PFSK-1 (cell line): Measurements from ENCODE around the gene DAB2IP.

Source experiments
- FOXP2 ChIP-seq: optimal IDR thresholded peaks from 2 replicates; pipeline ENCODE3; 2011; ENCODE audit warnings: borderline replicate concordance, control low read depth, inconsistent platforms; ENCODE audit not compliant: insufficient read depth; ENCODE audit errors: extremely low read length, extremely low read depth
- POLR2AphosphoS5 ChIP-seq: IDR thresholded peaks from 2 replicates; pipeline ENCODE4 v1.6.1; 2012; ENCODE audit warnings: low read depth, mild to moderate bottlenecking, control low read depth, low read length, moderate library complexity
- SIN3A ChIP-seq: IDR thresholded peaks from 2 replicates; pipeline ENCODE4 v1.6.1; 2012; ENCODE audit warnings: mild to moderate bottlenecking, low read length, moderate library complexity, borderline replicate concordance; ENCODE audit not compliant: insufficient read depth
- TAF1 ChIP-seq: IDR thresholded peaks from 2 replicates; pipeline ENCODE4 v1.6.1; 2012; ENCODE audit warnings: low read length, control low read depth, borderline replicate concordance; ENCODE audit not compliant: insufficient read depth
- TF ChIP-seq, protein P1 (sequence below), 2 experiments: IDR thresholded peaks; 2 replicates each; pipeline versions ENCODE4 v1.6.1 to v1.8.0; 2011 to 2012; ENCODE audit warnings: low read depth in 2 of 2, low read length in 2 of 2, control low read depth in 1 of 2, inconsistent platforms in 1 of 2, mild to moderate bottlenecking in 1 of 2, moderate library complexity in 1 of 2; ENCODE audit not compliant: insufficient read depth in 1 of 2

Gene DAB2IP

DNA sequence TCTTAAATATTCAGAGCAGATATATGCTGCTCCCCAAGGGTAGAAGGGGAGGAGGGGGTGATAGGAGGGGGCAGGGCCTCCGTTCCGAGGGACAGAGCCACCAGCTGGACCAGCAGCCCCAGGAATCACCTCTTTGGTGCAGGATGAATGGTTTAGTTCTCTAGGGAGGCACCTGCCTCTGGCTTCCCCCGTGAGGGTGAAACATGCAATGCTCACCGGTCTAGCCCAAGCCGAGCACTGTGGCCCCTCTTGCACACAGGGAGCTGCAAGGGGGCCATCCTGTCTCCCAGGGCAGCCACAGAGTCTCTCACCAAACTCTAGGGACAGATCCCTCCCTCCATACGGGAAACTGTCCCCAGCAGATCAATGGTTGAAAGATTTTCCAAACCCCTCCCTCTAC is 163.7 kb downstream of the DAB2IP start:
- TF ChIP-seq, protein P1, sequence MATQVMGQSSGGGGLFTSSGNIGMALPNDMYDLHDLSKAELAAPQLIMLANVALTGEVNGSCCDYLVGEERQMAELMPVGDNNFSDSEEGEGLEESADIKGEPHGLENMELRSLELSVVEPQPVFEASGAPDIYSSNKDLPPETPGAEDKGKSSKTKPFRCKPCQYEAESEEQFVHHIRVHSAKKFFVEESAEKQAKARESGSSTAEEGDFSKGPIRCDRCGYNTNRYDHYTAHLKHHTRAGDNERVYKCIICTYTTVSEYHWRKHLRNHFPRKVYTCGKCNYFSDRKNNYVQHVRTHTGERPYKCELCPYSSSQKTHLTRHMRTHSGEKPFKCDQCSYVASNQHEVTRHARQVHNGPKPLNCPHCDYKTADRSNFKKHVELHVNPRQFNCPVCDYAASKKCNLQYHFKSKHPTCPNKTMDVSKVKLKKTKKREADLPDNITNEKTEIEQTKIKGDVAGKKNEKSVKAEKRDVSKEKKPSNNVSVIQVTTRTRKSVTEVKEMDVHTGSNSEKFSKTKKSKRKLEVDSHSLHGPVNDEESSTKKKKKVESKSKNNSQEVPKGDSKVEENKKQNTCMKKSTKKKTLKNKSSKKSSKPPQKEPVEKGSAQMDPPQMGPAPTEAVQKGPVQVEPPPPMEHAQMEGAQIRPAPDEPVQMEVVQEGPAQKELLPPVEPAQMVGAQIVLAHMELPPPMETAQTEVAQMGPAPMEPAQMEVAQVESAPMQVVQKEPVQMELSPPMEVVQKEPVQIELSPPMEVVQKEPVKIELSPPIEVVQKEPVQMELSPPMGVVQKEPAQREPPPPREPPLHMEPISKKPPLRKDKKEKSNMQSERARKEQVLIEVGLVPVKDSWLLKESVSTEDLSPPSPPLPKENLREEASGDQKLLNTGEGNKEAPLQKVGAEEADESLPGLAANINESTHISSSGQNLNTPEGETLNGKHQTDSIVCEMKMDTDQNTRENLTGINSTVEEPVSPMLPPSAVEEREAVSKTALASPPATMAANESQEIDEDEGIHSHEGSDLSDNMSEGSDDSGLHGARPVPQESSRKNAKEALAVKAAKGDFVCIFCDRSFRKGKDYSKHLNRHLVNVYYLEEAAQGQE (IDR thresholded peaks at IDR 0.05; ENCODE audit: insufficient read depth in 1 of 2, low read depth in 2 of 2, low read length in 2 of 2): no peak
- TF ChIP-seq SIN3A (no peak), TAF1 (no peak), FOXP2 (no peak)

DNA sequence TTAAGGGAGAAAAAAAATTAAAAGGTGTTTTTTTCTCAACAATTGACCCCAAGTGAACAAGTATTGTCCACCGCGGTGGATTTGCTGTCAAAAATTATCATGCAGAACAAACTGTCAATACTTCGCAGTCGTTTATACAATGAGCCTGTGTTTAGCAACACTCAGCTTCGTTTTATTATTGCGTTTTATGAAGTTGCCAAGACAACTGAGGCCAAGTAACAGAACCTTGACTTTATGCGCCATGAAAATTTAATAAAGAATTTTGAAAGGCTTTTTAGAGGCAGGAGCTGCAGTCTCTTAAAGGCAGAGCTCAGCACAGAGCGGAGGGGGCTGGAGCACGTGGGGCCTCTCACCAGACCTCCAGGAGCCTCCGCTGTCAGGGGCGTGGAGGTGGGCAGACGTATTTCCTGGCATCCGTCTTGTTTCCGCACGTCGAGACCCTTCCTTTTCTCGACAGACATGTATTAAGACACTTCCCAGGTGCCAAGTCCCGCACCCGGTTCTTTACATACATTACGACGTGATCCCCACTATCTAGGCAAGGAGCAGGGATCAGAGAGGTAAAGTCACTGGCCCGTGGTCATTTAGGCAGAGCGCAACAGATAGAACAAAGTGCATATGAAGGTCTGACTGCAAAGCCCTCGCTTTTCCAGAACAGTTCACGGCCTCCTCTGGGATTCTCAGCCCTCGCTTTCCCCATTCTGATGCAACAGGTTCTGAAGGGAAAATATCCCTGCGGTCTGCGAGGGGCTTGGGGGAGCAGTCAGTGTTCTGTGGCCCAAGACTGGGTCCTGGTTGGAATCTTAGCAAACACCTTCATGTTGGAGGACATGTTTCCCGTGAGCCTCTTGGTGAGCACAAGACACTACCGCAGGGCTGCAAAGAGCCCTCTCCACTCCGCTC is 164.4 kb downstream of the DAB2IP start:
- TF ChIP-seq TAF1: no peak
- TF ChIP-seq, protein P1 (IDR thresholded peaks at IDR 0.05; ENCODE audit: insufficient read depth in 1 of 2, low read depth in 2 of 2, low read length in 2 of 2): no peak
- TF ChIP-seq SIN3A: no peak
- TF ChIP-seq FOXP2: no peak
- no peak for TF ChIP-seq POLR2AphosphoS5

DNA sequence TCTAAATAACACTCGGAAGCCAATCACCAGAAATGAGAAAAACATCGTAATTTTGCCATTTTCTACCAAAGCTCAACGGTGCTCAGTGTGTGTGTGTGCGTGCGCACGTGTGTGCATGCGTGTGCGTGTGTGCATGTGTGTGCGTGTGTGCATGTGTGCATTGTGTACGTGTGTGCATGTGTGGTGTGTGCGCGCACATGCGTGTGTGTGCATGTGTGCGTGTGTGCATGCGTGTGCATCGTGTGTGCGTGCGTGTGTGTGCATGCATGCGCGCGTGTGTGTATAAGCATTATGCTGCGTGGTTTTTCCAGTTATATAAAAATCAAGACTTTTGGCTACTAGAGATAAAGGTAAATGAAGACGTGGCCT is 165.0 kb downstream of the DAB2IP start:
- TF ChIP-seq FOXP2 (no peak), TAF1 (no peak), SIN3A (no peak), POLR2AphosphoS5 (no peak)
- TF ChIP-seq, protein P1 (IDR thresholded peaks at IDR 0.05; ENCODE audit: insufficient read depth in 1 of 2, low read depth in 2 of 2, low read length in 2 of 2): no peak

GRCh38 chr9:121816845-121817450 is 165.5 kb downstream of the DAB2IP start:
- TF ChIP-seq SIN3A: no peak

DNA sequence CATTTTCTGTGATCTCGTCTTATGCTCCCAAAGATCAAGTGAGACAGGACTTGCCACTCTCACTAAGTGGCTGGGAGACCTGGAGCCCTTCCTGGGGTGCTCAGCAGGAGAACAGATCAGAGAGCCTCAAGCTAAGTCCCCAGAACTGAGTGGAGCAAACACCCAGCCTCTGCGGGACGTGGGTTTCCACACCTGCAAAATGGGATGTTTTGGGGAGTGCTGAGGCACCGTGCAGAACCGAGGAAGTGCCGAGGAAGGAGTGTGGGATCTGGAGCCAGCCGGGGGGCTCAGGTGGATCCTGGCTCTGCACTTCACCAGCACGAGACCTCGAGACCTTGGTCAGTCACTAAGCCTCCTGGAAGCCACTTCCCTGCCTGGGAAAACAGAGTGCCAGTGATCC is 166.0 kb downstream of the DAB2IP start:
- TF ChIP-seq, protein P1 (IDR thresholded peaks at IDR 0.05; ENCODE audit: insufficient read depth in 1 of 2, low read depth in 2 of 2, low read length in 2 of 2): no peak
- no peak for TF ChIP-seq POLR2AphosphoS5
- TF ChIP-seq TAF1: no peak
- no peak for TF ChIP-seq SIN3A
- no peak for TF ChIP-seq FOXP2
